ENCODE data around the gene ZNF773. TPM values are rescaled to one million over a fixed set of nuclear protein-coding genes. Genes with fewer than 3 reads are reported as not detected.
"Not testable (repeated sequence)": the region's sequence is repeated elsewhere in the genome, so short reads cannot be mapped to it uniquely, and the experiment has no call there.

ZNF773 gene
- total RNA-seq (2021) (12.1 and 14.0 TPM in 2 replicates), Bru-seq, nascent RNA (percentile 72 among the genes with signal in this experiment), BruChase-seq, experiment 1, labeled RNA remaining after a 2-hour chase (percentile 68 among the genes with signal in this experiment), BruChase-seq, experiment 2, labeled RNA remaining after a 6-hour chase (percentile 60 among the genes with signal in this experiment)
- long read RNA-seq, transcript ZNF773-204 (4 exons, 2,019 nt), result major isoform, 7 of 12 reads
- long read RNA-seq, partial matches to known transcripts, result 0 of 12 reads
- long read RNA-seq, other reads (novel, unspliced or antisense), result 4 of 12 reads

DNA sequence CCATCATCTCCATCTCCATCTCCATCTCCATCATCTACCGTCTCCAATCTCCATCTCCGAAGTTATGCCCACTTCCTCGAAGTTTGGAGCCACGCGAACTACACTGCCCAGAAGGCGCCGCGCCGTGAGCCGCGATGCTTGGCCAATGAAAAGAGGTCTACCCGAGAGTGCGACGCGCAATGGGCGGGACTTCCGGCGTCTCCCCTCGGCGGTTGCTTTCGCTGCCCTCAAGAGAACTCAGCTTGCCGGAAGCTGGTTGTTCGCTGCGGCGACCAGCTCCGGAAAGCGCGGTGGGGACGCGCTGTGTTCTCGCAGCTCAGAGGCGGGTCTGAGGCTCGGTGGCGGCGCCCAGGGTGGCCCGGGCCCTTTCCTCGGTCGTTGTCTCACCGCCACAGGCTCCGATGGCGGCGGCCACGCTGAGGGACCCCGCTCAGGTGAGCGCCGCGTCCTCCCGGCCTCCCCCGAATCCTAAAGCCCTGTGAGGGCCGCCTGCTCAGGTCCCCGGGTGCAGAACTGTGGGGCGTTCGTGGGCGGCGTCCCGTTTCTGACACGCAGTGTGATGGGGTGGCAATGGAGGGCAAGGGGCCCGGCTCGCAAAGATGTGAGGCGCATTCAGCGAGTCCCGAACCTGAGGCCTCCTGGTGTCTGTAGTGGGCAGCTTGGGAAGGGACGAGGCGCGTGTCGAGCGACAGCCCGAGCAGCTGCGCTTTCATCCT is at the start of gene ZNF773:
ZNF773 (plus strand) TSS at position 259 of the 716 bp plus-strand sequence; CDS start at position 402, 143 bp downstream.
- peaks cover 24% of the 10 kb centered on the region; the same call in 1 of the 2 replicates for H3K9me3 ChIP-seq (ENCODE audit: insufficient read depth, low read depth)
- intact Hi-C loops (cut with micrococcal nuclease; ENCODE audit: unreplicated experiment), result loop anchor here (1.0 kb wide), 1 partner anchor 27 kb away; the partner anchor contains the start of gene ZNF549
- H3K27ac ChIP-seq, result peak within 1 kb of the TSS; percentile 43; the same call in 1 of the 2 replicates
- H3K4me2 ChIP-seq, result peak within 1 kb of the TSS; percentile 87
- H3K4me1 ChIP-seq (replicated peaks; ENCODE audit: insufficient read depth); H3K9me2 ChIP-seq (ENCODE audit: insufficient read depth); H4K20me1 ChIP-seq (ENCODE audit: insufficient read depth); H3K27me3 ChIP-seq (ENCODE audit: insufficient read depth, low read depth); CTCF ChIA-PET; H3F3A ChIP-seq (ENCODE audit: insufficient read depth, low read depth): not testable (repeated sequence)
- H3K79me2 ChIP-seq (ENCODE audit: low read depth), result peaks cover 31% of the 10 kb centered on the region
- DNase-seq, result peak; percentile 93 to 94
- BruUV-seq (replicated peaks), result TSS peak; percentile 48
- H3K4me3 ChIP-seq, result peak within 1 kb of the TSS; percentile 91
- peaks cover 28% of the 10 kb centered on the region for H3K36me3 ChIP-seq (ENCODE audit: low read depth)
- peak within 1 kb of the TSS; percentile 91 for H2AFZ ChIP-seq
- POLR2A ChIA-PET (ENCODE audit: unreplicated experiment), result interaction anchor here (0.6 kb wide), 5 partner anchors 16 to 545 kb away, joined by 3 to 6 read pairs (median 3); partner anchors contain the start of gene ZNF749

DNA sequence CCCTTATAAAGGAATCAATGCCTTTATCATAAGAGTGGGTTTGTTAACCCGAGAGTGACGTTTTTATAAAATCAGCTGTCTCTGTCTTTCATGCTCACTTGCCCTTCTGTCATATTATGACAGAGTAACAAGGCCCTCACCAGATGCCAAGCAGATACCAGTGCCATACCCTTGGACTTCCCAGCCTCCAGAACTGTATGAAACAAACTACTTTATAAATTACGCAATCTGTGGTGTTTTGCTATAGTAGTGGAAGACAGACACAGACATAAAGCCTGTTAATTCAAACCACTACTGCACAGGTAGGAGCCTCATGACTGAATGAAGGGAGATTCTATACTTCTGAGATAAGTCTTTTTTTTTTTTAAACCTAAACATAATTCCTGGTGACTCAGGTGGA is 47.4 kb upstream of the ZNF773 start:
- no TSS peak for BruUV-seq (replicated peaks)
- CTCF ChIA-PET, result no interaction called here
- no peak for TF ChIP-seq EZH2 (IDR thresholded peaks at IDR 0.05; ENCODE audit: low read depth)
- TF ChIP-seq, protein P1, sequence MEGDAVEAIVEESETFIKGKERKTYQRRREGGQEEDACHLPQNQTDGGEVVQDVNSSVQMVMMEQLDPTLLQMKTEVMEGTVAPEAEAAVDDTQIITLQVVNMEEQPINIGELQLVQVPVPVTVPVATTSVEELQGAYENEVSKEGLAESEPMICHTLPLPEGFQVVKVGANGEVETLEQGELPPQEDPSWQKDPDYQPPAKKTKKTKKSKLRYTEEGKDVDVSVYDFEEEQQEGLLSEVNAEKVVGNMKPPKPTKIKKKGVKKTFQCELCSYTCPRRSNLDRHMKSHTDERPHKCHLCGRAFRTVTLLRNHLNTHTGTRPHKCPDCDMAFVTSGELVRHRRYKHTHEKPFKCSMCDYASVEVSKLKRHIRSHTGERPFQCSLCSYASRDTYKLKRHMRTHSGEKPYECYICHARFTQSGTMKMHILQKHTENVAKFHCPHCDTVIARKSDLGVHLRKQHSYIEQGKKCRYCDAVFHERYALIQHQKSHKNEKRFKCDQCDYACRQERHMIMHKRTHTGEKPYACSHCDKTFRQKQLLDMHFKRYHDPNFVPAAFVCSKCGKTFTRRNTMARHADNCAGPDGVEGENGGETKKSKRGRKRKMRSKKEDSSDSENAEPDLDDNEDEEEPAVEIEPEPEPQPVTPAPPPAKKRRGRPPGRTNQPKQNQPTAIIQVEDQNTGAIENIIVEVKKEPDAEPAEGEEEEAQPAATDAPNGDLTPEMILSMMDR (conservative IDR thresholded peaks at IDR 0.05), result no peak
- no peak overlapping the region for H3K27ac ChIP-seq
- no peak overlapping the region for H3K4me3 ChIP-seq
- H3K4me1 ChIP-seq (replicated peaks; ENCODE audit: insufficient read depth), result no peaks in the 10 kb centered on the region
- H3K9me3 ChIP-seq (ENCODE audit: insufficient read depth, low read depth), result peaks cover 8% of the 10 kb centered on the region
- H3K9me2 ChIP-seq (ENCODE audit: insufficient read depth), result no peaks in the 10 kb centered on the region
- intact Hi-C loops (cut with micrococcal nuclease; ENCODE audit: unreplicated experiment), result no loop called here
- H3K4me2 ChIP-seq, result no peak overlapping the region
- DNase-seq, result no peak
- no peaks in the 10 kb centered on the region for H3K79me2 ChIP-seq (ENCODE audit: low read depth)
- no peaks in the 10 kb centered on the region for H3K27me3 ChIP-seq (ENCODE audit: insufficient read depth, low read depth)
- no peaks in the 10 kb centered on the region for H4K20me1 ChIP-seq (ENCODE audit: insufficient read depth)
- H3K36me3 ChIP-seq (ENCODE audit: low read depth), result no peaks in the 10 kb centered on the region
- POLR2A ChIA-PET (ENCODE audit: unreplicated experiment), result no interaction called here
- H2AFZ ChIP-seq, result no peak overlapping the region
- no peaks in the 10 kb centered on the region for H3F3A ChIP-seq (ENCODE audit: insufficient read depth, low read depth)

DNA sequence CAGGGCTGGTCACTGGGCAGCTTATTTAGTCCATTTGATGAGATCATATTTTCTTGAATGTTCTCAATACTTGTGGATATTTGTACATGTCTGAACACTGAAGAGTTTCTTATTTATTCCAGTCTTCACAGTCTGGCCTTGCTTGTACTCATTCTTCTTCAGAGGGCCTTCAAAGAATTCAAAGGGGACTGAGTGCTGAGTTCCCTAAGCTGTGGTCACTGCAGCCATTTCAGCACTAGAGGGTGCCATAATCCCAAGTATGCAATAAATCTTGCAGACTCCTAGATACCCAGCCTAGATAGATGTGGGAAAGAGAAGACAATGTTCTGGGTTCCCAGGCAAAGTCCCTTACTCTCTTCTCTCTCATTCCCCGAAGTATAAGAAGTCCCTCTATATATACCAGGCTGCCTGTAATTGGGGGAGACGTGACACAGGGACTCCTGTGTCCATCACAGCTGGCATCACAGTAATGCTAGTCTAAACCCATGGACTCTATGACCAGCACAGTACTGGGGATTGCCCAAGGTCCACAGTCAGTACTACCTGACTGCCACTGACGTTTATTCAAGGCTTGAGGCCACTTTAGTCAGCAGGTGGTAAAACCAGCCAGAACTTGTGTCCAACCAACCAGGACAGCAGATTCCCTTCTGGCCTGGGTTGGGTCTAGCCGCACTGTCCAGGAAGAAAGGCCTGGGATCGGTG is 33.9 kb upstream of the ZNF773 start:
- no peaks in the 10 kb centered on the region for H3K79me2 ChIP-seq (ENCODE audit: low read depth)
- CTCF ChIA-PET, result no interaction called here
- H3K4me1 ChIP-seq (replicated peaks; ENCODE audit: insufficient read depth), result no peaks in the 10 kb centered on the region
- peaks cover 9% of the 10 kb centered on the region; the same call in 1 of the 2 replicates for H3K36me3 ChIP-seq (ENCODE audit: low read depth)
- no peaks in the 10 kb centered on the region for H3K9me2 ChIP-seq (ENCODE audit: insufficient read depth)
- no peak overlapping the region for H3K4me2 ChIP-seq
- H4K20me1 ChIP-seq (ENCODE audit: insufficient read depth), result no peaks in the 10 kb centered on the region
- H3K27me3 ChIP-seq (ENCODE audit: insufficient read depth, low read depth), result no peaks in the 10 kb centered on the region
- POLR2A ChIA-PET (ENCODE audit: unreplicated experiment), result no interaction called here
- intact Hi-C loops (cut with micrococcal nuclease; ENCODE audit: unreplicated experiment), result no loop called here
- H3F3A ChIP-seq (ENCODE audit: insufficient read depth, low read depth), result no peaks in the 10 kb centered on the region
- no TSS peak for BruUV-seq (replicated peaks)
- peak; percentile 14 to 55 for DNase-seq
- H3K27ac ChIP-seq, result no peak overlapping the region
- H3K9me3 ChIP-seq (ENCODE audit: insufficient read depth, low read depth), result peaks cover 34% of the 10 kb centered on the region
- H2AFZ ChIP-seq, result no peak overlapping the region
- no peak overlapping the region for H3K4me3 ChIP-seq
- TF ChIP-seq, protein P1 (conservative IDR thresholded peaks at IDR 0.05), result peak; percentile 75
- TF ChIP-seq EZH2 (IDR thresholded peaks at IDR 0.05; ENCODE audit: low read depth), result no peak

All from PC-9 (cell line).